CD4-positive, alpha-beta memory T cell (primary cell): ENCODE results near the gene RBBP8NL. TPM values are rescaled to one million over a fixed set of nuclear protein-coding genes. Genes with fewer than 3 reads are reported as not detected.

Experiments used
- polyA plus RNA-seq, 2 donors: library from polyadenylated mRNA; unstranded; fragments of 300-500 nt; fragmentation: Illumina TruSeq; gene quantifications; one replicate each; pipeline ENCODE4 v1.2.3, GENCODE V29; 2021
- total RNA-seq, 2 experiments: library from RNA; stranded (reverse); gene quantifications; one replicate each; pipeline ENCODE4 v1.2.3, GENCODE V29; 2021

The RBBP8NL gene
- total and polyA plus RNA-seq, 4 experiments from 2014 or later = not detected

Other genes starting within 250 kb of the RBBP8NL start
- 10 to 100 TPM; 48.5 to 50.7 TPM for gene MTG2, start 244.5 kb downstream of the RBBP8NL start, total RNA-seq
- 10 to 100 TPM; 15.9 to 23.9 TPM for gene MTG2, start 244.5 kb downstream of the RBBP8NL start, polyA plus RNA-seq
- gene HRH3, start 207.3 kb downstream of the RBBP8NL start, total RNA-seq = not detected
- not detected for gene HRH3, start 207.3 kb downstream of the RBBP8NL start, polyA plus RNA-seq
- 10 to 100 TPM; 76.2 to 84.4 TPM for gene OSBPL2, start 189.0 kb downstream of the RBBP8NL start, total RNA-seq
- 10 to 100 TPM; 14.8 to 22.0 TPM for gene OSBPL2, start 189.0 kb downstream of the RBBP8NL start, polyA plus RNA-seq
- gene ADRM1, start 124.5 kb downstream of the RBBP8NL start, total RNA-seq = 10 to 100 TPM; 59.4 to 62.2 TPM
- 100 to 1,000 TPM in 1 of 2 donors, 10 to 100 TPM in 1; 95.8 to 102 TPM for gene ADRM1, start 124.5 kb downstream of the RBBP8NL start, polyA plus RNA-seq
- under 1 TPM in 1 of 2 experiments, not detected in 1; 0.49 TPM for gene LAMA5, start 60.2 kb downstream of the RBBP8NL start, total RNA-seq
- gene LAMA5, start 60.2 kb downstream of the RBBP8NL start, polyA plus RNA-seq = not detected
- gene RPS21, start 40.4 kb downstream of the RBBP8NL start, total RNA-seq = 1,000 to 10,000 TPM; 3,142 to 3,368 TPM
- gene RPS21, start 40.4 kb downstream of the RBBP8NL start, polyA plus RNA-seq = 1,000 to 10,000 TPM; 1,968 to 2,753 TPM
- gene CABLES2, start 20.3 kb downstream of the RBBP8NL start, total RNA-seq = 1 to 10 TPM; 5.9 to 7.5 TPM
- gene CABLES2, start 20.3 kb downstream of the RBBP8NL start, polyA plus RNA-seq = 1 to 10 TPM in 1 of 2 donors, under 1 TPM in 1; 0.45 to 1.8 TPM
- gene GATA5, start 48.5 kb upstream of the RBBP8NL start, total RNA-seq = not detected
- not detected for gene GATA5, start 48.5 kb upstream of the RBBP8NL start, polyA plus RNA-seq
- under 1 TPM; 0.97 to 0.99 TPM for gene SLCO4A1, start 215.0 kb upstream of the RBBP8NL start, total RNA-seq
- gene SLCO4A1, start 215.0 kb upstream of the RBBP8NL start, polyA plus RNA-seq = under 1 TPM in 1 of 2 donors, not detected in 1; 0.49 TPM